AG20443 (cell line): ENCODE results near the gene ADGRV1.

Experiments
- DNase-seq: peaks from one replicate; pipeline ENCODE4 v3.0.0; 2012; ENCODE audit warnings: low spot score, mixed read lengths

The ADGRV1 gene

GRCh38 chr5:91212714-91213092 lies 654.1 kb downstream of the ADGRV1 start:
- DNase-seq, result peak; percentile 87
